ENCODE measurements around the gene ABCA12.
"Not testable (repeated sequence)": the region's sequence is repeated elsewhere in the genome, so short reads cannot be mapped to it uniquely, and the experiment has no call there.

The ABCA12 gene, protein sequence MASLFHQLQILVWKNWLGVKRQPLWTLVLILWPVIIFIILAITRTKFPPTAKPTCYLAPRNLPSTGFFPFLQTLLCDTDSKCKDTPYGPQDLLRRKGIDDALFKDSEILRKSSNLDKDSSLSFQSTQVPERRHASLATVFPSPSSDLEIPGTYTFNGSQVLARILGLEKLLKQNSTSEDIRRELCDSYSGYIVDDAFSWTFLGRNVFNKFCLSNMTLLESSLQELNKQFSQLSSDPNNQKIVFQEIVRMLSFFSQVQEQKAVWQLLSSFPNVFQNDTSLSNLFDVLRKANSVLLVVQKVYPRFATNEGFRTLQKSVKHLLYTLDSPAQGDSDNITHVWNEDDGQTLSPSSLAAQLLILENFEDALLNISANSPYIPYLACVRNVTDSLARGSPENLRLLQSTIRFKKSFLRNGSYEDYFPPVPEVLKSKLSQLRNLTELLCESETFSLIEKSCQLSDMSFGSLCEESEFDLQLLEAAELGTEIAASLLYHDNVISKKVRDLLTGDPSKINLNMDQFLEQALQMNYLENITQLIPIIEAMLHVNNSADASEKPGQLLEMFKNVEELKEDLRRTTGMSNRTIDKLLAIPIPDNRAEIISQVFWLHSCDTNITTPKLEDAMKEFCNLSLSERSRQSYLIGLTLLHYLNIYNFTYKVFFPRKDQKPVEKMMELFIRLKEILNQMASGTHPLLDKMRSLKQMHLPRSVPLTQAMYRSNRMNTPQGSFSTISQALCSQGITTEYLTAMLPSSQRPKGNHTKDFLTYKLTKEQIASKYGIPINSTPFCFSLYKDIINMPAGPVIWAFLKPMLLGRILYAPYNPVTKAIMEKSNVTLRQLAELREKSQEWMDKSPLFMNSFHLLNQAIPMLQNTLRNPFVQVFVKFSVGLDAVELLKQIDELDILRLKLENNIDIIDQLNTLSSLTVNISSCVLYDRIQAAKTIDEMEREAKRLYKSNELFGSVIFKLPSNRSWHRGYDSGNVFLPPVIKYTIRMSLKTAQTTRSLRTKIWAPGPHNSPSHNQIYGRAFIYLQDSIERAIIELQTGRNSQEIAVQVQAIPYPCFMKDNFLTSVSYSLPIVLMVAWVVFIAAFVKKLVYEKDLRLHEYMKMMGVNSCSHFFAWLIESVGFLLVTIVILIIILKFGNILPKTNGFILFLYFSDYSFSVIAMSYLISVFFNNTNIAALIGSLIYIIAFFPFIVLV (N-terminal part only)
- total RNA-seq: 0 to 0.24 (median 0) reads per million in 9 experiments

DNA sequence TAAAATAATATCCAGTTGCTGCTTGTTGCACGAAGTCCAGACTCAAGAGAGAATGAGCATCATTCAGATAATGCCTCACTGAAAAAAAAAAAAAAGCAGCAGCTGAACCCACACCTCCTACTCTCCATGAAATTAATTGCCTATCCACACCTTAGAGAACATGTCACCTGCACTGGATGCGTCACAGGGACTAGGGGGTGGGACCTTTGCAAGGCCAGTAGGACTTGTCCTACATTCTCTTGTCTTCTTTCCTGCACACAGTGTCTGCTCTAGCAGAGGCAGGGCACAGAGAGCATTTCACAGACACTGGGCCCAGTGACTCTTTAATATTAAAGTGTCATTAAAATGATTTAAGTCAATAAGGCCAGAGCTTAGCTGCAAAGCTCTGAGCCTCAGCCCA is at the start of gene ABCA12:
TSS of gene ABCA12 (minus strand) at position 148 of the 400 bp plus-strand sequence. CDS start 418 bp downstream, outside the sequence.
- Mint-ChIP-seq H3K4me1 (ENCODE audit: low read depth in 2 of 2) (no peaks in the 10 kb centered on the region), H3K27me3 (peaks cover 39 to 44% of the 10 kb centered on the region in 2 donors), H3K4me3 (no peak within 1 kb of the TSS), H3K36me3 (ENCODE audit: insufficient read depth) (no peaks in the 10 kb centered on the region), H3K9me3 (no peaks in the 10 kb centered on the region), H3K27ac (no peak within 1 kb of the TSS)
- no peak for DNase-seq
- ATAC-seq (replicated peaks): no peak

DNA sequence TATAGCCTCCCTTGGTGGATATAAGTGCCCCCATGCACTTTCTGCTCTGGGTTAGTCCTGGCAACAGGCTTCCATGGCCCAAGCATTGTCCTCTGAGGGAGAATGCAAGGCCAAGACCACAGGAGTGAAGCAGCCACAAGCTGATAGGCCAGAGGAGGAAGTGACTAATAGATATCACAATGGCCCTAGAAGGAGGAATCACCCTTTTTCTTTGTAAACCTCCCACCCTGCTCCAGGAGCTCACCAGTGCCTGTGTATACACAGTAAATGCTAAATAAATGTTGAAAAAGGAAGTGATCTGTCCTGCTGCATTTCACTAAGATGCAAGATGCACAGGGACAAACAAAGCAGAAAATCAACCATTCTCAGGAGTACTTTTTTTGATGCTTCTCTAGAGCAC is 49.7 kb upstream of the ABCA12 start:
- Mint-ChIP-seq H3K9me3 (no peaks in the 10 kb centered on the region), H3K27ac (no peak overlapping the region), H3K4me3 (no peak overlapping the region), H3K36me3 (ENCODE audit: insufficient read depth) (no peaks in the 10 kb centered on the region), H3K27me3 (peaks cover 13 to 28% of the 10 kb centered on the region in 2 donors), H3K4me1 (ENCODE audit: low read depth in 2 of 2) (no peaks in the 10 kb centered on the region)
- ATAC-seq (replicated peaks) (no peak), DNase-seq (no peak)

DNA sequence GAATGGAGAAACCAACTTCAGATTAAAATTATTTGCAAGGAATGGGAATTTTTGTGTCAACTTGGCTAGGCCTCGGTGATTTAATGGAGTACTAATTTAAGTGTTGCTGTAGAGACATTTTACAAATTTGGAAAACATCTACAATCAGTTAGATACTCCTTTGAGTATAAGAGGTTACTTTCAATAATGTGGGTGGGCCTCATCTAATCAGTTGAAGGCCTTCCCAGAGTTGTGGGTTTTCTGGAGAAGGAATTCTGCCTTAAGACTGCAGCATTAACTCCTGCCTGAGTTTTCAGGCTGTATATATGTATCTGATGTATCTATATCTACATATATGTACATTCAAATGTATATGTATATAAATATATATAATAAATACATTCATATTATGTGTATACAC is 47.6 kb upstream of the ABCA12 start:
- Mint-ChIP-seq H3K9me3 (peaks cover 2 to 11% of the 10 kb centered on the region in 2 donors), H3K36me3 (ENCODE audit: insufficient read depth) (no peaks in the 10 kb centered on the region), H3K27ac (no peak overlapping the region), H3K4me3 (no peak overlapping the region), H3K4me1 (ENCODE audit: low read depth in 2 of 2) (no peaks in the 10 kb centered on the region), H3K27me3 (peaks cover 25 to 30% of the 10 kb centered on the region in 2 donors)
- DNase-seq (no peak), ATAC-seq (replicated peaks) (no peak)

DNA sequence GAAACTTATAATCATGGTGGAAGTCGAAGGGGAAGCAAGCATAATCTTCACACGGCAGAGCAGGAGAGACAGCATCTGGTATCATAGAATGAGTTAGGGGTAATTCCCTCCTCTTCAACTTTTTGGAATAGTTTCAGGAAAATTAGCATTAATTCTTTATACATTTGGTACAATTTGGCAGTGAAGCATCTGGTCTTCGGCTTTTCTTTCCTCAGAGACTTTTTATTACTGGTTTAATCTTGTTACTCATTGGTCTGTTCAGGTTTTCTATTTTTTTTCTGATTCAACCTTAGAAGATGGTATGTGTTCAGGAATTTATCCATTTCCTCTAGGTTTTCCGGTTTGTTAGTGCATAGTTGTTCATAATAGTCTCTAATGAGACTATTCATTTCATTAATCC is 39.7 kb upstream of the ABCA12 start:
- H3K4me3 Mint-ChIP-seq: no peak overlapping the region

DNA sequence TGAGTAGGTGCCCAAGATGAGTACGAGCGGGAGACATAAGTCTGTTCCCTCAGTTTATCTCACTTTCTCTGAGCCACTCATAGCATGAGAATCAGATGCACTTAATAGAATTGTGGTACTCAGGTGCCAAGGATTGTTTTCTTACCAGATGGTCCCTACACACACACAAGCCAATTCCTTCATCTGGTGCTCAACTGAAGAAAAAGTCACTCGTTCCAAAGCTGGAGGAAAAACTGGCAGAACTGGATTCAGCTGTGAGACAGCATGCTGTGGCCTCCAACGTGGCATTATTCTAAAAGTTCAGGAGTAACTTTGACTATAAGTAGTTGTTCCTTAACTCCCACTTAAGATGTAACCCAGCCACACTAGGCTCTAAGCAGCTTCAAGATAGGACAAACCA is 33.4 kb upstream of the ABCA12 start:
- Mint-ChIP-seq H3K4me3 (peak overlapping the region; percentile 76 to 78), H3K36me3 (ENCODE audit: insufficient read depth) (no peaks in the 10 kb centered on the region), H3K27me3 (no peaks in the 10 kb centered on the region), H3K27ac (peak overlapping the region; percentile 90), H3K9me3 (peaks cover 0 to 5% of the 10 kb centered on the region in 2 donors), H3K4me1 (ENCODE audit: low read depth in 2 of 2) (peaks cover 8 to 17% of the 10 kb centered on the region in 2 donors)
- DNase-seq (no peak), ATAC-seq (replicated peaks) (no peak)

More for the DNA sequence above, 39.7 kb upstream of the ABCA12 start:
- Mint-ChIP-seq H3K27me3 (peaks cover 17 to 20% of the 10 kb centered on the region in 2 donors), H3K27ac (no peak overlapping the region), H3K9me3 (peaks cover 2 to 11% of the 10 kb centered on the region in 2 donors), H3K4me1 (ENCODE audit: low read depth in 2 of 2) (no peaks in the 10 kb centered on the region), H3K36me3 (ENCODE audit: insufficient read depth) (no peaks in the 10 kb centered on the region)
- no peak for DNase-seq
- ATAC-seq (replicated peaks): no peak

DNA sequence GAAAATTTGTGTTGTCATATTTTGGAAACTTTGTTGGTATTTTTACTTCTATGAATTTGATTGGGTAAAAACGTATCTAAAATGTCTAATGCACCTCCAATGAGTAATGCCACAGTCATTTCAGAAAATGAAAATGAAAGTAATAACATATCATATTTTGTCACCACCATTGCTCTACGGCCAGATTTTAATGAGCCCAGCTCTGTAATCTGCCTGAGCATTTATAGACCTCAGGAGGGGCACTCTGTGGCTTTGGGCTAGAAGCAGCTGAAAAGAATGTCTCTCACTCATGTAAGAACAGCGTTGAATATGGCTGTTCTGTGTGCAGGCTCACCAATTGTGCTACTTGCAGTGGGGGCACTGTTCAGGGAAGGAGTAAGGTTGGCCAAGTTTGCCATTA is 32.7 kb upstream of the ABCA12 start:
- DNase-seq: peak in 1 of 3 experiments; percentile 21
- Mint-ChIP-seq H3K4me1 (ENCODE audit: low read depth in 2 of 2) (peaks cover 8 to 17% of the 10 kb centered on the region in 2 donors), H3K27ac (peak overlapping the region; percentile 90), H3K4me3 (peak overlapping the region; percentile 76 to 78), H3K36me3 (ENCODE audit: insufficient read depth) (no peaks in the 10 kb centered on the region), H3K27me3 (no peaks in the 10 kb centered on the region), H3K9me3 (peaks cover 0 to 5% of the 10 kb centered on the region in 2 donors)
- ATAC-seq (replicated peaks): peak; percentile 85

DNA sequence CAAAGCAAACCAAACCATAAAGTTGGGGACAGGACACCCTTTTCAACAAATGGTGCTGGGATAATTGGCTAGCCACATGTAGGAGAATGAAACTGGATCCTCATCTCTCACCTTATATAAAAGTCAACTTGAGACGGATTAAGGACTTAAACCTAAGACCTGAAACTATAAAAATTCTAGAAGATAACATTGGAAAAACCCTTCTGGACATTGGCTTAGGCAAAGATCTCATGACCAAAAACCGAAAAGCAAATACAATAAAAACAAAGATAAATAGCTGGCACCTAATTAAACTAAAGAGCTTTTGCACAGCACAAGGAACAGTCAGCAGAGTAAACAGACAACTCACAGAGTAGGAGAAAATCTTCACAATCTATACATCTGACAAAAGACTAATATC is 28.1 kb upstream of the ABCA12 start:
- not testable (repeated sequence) for H3K9me3 Mint-ChIP-seq; H3K36me3 Mint-ChIP-seq (ENCODE audit: insufficient read depth); DNase-seq; H3K4me3 Mint-ChIP-seq; ATAC-seq (replicated peaks); H3K27ac Mint-ChIP-seq
- Mint-ChIP-seq H3K27me3 (peaks cover 0 to 11% of the 10 kb centered on the region in 2 donors), H3K4me1 (ENCODE audit: low read depth in 2 of 2) (peaks cover 8 to 12% of the 10 kb centered on the region in 2 donors)

DNA sequence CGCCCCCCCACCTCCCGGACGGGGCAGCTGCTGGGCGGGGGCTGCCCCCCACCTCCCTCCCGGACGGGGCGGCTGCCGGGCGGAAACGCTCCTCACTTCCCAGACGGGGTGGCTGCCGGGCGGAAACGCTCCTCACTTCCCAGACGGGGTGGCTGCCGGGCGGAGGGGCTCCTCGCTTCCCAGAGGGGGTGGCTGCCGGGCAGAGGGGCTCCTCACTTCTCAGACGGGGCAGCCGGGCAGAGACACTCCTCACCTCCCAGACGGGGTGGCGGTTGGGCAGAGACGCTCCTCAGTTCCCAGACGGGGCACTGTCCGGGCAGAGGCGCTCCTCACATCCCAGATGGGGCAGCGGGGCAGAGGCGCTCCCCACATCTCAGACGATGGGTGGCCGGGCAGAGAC is 24.9 kb upstream of the ABCA12 start:
- H3K4me3 Mint-ChIP-seq; ATAC-seq (replicated peaks); H3K9me3 Mint-ChIP-seq; DNase-seq; H3K4me1 Mint-ChIP-seq (ENCODE audit: low read depth in 2 of 2); H3K36me3 Mint-ChIP-seq (ENCODE audit: insufficient read depth); H3K27ac Mint-ChIP-seq: not testable (repeated sequence)
- H3K27me3 Mint-ChIP-seq: peaks cover 12 to 20% of the 10 kb centered on the region in 2 donors

DNA sequence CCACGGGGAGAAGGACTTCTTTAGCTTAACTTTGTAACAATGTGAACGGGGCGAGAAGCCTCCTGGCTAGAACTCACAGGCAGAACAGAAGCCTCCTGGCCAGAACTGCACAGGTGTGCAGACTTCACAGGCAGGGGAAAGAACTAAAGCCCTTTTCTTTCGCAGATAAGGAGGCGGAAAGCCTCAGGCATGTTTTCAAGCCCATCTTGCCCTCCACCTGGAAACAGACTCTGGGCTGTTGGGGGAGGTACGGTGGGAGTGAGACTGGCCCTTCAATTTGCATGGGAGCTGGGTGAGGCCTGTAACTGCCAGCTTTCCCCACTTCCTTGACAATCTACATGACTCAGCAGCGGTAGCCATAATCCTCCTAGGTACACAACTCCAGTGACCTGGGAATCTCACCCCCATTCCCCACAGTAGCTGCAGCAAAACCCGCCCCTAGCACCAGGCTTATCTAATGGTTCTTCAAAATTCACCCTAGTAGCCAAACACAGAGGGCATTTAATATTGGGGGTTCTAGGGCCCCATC is 22.9 kb upstream of the ABCA12 start:
- DNase-seq (no peak), ATAC-seq (replicated peaks) (no peak)
- Mint-ChIP-seq H3K4me1 (ENCODE audit: low read depth in 2 of 2) (no peaks in the 10 kb centered on the region), H3K9me3 (no peaks in the 10 kb centered on the region), H3K36me3 (ENCODE audit: insufficient read depth) (no peaks in the 10 kb centered on the region), H3K4me3 (no peak overlapping the region), H3K27ac (no peak overlapping the region), H3K27me3 (peaks cover 20% of the 10 kb centered on the region in 2 donors)

DNA sequence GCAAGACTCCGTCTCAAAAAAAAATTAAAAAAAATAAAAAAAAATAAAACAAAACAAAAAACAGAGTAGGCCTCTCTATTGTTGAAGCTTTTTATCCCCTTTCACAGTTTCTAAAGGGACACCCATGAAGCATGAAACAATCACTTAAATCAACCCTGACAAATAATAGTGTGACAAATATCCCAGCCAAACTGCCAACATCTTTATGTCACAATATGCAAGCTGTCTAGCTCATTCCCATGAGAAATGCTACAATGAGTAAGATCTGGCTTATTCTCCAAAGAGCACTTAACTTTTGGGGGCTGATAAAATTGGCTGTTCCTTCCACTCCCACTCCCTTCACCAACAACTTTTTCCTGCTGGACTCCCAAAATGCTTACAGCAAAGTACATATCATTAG is 21.7 kb upstream of the ABCA12 start:
- ATAC-seq (replicated peaks): no peak
- Mint-ChIP-seq H3K9me3 (no peaks in the 10 kb centered on the region), H3K4me3 (no peak overlapping the region), H3K27me3 (peaks cover 14 to 20% of the 10 kb centered on the region in 2 donors), H3K4me1 (ENCODE audit: low read depth in 2 of 2) (no peaks in the 10 kb centered on the region), H3K36me3 (ENCODE audit: insufficient read depth) (no peaks in the 10 kb centered on the region), H3K27ac (no peak overlapping the region)
- no peak for DNase-seq

DNA sequence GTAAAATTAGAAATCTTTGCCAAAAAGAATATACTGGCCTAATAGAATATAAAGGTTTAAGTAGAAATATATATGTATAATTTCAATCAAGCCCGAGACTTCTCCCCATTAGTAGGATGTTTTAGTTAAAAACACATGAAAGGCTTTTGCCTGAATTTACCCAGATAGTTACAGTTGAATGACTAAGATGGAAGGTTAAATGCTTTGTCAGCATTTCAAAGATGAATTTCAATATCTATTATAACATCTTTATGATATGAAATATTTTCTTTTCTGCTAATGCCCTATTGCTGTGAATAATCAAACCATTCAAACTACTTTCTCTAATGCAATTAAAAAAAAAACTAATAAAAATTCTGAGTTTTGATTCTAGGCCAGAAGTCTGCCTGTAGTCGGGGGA is 18.0 kb upstream of the ABCA12 start:
- Mint-ChIP-seq H3K4me1 (ENCODE audit: low read depth in 2 of 2) (no peaks in the 10 kb centered on the region), H3K27ac (no peak overlapping the region), H3K9me3 (no peaks in the 10 kb centered on the region), H3K36me3 (ENCODE audit: insufficient read depth) (no peaks in the 10 kb centered on the region), H3K4me3 (no peak overlapping the region), H3K27me3 (peaks cover 14 to 20% of the 10 kb centered on the region in 2 donors)
- no peak for ATAC-seq (replicated peaks)
- no peak for DNase-seq

DNA sequence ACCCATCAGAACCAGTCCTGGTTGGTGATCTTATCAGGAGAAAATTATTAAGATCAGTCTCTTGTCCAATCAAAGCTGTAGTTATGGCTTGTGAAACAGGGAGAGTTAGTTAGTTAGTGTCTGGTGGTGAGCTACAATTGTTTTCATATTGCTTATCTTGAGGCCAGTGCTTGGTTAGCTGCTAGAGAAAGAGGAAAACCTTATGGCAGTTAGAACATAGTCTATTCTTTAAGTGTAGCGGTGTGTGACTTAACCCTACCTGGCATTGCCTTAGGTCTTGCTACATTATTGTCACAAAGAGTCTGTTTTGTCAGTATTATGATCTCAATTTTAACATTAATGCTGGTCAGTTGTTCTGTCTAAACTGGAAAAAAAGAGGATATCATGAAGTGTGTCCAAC is 11.5 kb upstream of the ABCA12 start:
- ATAC-seq (replicated peaks): no peak
- no peak for DNase-seq
- Mint-ChIP-seq H3K27me3 (peaks cover 0 to 5% of the 10 kb centered on the region in 2 donors), H3K4me3 (no peak overlapping the region), H3K36me3 (ENCODE audit: insufficient read depth) (no peaks in the 10 kb centered on the region), H3K9me3 (no peaks in the 10 kb centered on the region), H3K27ac (no peak overlapping the region), H3K4me1 (ENCODE audit: low read depth in 2 of 2) (no peaks in the 10 kb centered on the region)

DNA sequence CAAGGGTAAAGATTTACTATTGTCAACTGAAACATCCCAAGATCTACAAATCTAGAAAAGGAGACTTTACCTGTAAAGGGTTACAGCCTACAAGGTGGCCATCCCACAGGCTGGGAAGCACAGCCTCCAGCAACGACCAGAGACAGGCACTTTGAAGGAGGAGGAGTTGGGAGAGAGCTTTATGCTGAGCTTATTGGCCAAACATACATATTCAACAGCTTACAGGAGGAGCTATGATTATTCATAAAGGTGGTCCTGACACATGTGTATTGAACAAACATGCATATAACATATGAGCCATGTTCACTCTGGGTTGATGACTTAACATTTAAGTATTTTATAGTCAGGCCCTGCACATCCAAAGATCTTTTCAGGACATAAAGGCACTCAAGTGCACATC is 11.1 kb upstream of the ABCA12 start:
- DNase-seq (no peak), ATAC-seq (replicated peaks) (no peak)
- H3K4me1 Mint-ChIP-seq (ENCODE audit: low read depth in 2 of 2): no peaks in the 10 kb centered on the region
- H3K9me3 Mint-ChIP-seq: no peaks in the 10 kb centered on the region
- no peaks in the 10 kb centered on the region for H3K36me3 Mint-ChIP-seq (ENCODE audit: insufficient read depth)
- H3K4me3 Mint-ChIP-seq: no peak overlapping the region
- H3K27me3 Mint-ChIP-seq: peaks cover 0 to under 1% of the 10 kb centered on the region in 2 donors
- H3K27ac Mint-ChIP-seq: no peak overlapping the region
